ENCODE results near the gene GPR155.
"Not testable (repeated sequence)": the region's sequence is repeated elsewhere in the genome, so short reads cannot be mapped to it uniquely, and the experiment has no call there.

Gene GPR155

GRCh38 chr2:174428214-174428613, 58.6 kb downstream of the GPR155 start:
- no peak overlapping the region for H3K27ac Mint-ChIP-seq
- H3K4me3 Mint-ChIP-seq = no peak overlapping the region
- ATAC-seq (no peak), DNase-seq (ENCODE audit: low spot score in 2 of 2) (no peak)
- H3K36me3 Mint-ChIP-seq = no peaks in the 10 kb centered on the region
- no peaks in the 10 kb centered on the region for H3K9me3 Mint-ChIP-seq
- H3K4me1 Mint-ChIP-seq = no peaks in the 10 kb centered on the region

GRCh38 chr2:174412256-174412655, 74.6 kb downstream of the GPR155 start:
- no peak overlapping the region for H3K27ac Mint-ChIP-seq
- DNase-seq (ENCODE audit: low spot score in 2 of 2) (no peak), ATAC-seq (no peak)
- H3K9me3 Mint-ChIP-seq = no peaks in the 10 kb centered on the region
- H3K4me1 Mint-ChIP-seq = no peaks in the 10 kb centered on the region
- peaks cover 7% of the 10 kb centered on the region for H3K36me3 Mint-ChIP-seq
- H3K4me3 Mint-ChIP-seq = no peak overlapping the region

GRCh38 chr2:174410039-174410438, 76.8 kb downstream of the GPR155 start:
- peak overlapping the region; percentile 45 for H3K27ac Mint-ChIP-seq
- not testable (repeated sequence) for H3K9me3 Mint-ChIP-seq; DNase-seq (ENCODE audit: low spot score in 2 of 2); H3K36me3 Mint-ChIP-seq; ATAC-seq; H3K4me3 Mint-ChIP-seq; H3K4me1 Mint-ChIP-seq

- no peak overlapping the region for H3K4me3 Mint-ChIP-seq
- no peaks in the 10 kb centered on the region for H3K9me3 Mint-ChIP-seq
- H3K4me1 Mint-ChIP-seq = no peaks in the 10 kb centered on the region
- ATAC-seq = no peak
- H3K27ac Mint-ChIP-seq = no peak overlapping the region
- no peak for DNase-seq (ENCODE audit: low spot score in 2 of 2)
- peaks cover 33% of the 10 kb centered on the region for H3K36me3 Mint-ChIP-seq
Observed at GRCh38 chr2:174403628-174404027, 83.2 kb downstream of the GPR155 start.

GRCh38 chr2:174400853-174401252, 86.0 kb downstream of the GPR155 start:
- DNase-seq (ENCODE audit: low spot score in 2 of 2) = no peak
- H3K4me1 Mint-ChIP-seq = no peaks in the 10 kb centered on the region

GRCh38 chr2:174399171-174399570, 87.7 kb downstream of the GPR155 start:
- Mint-ChIP-seq H3K4me3 (no peak overlapping the region), H3K4me1 (peaks cover 5% of the 10 kb centered on the region), H3K36me3 (peaks cover 32% of the 10 kb centered on the region), H3K9me3 (no peaks in the 10 kb centered on the region), H3K27ac (no peak overlapping the region)
- DNase-seq (ENCODE audit: low spot score in 2 of 2) (no peak), ATAC-seq (no peak)

More at GRCh38 chr2:174400853-174401252, 86.0 kb downstream of the GPR155 start:
- Mint-ChIP-seq H3K27ac (no peak overlapping the region), H3K9me3 (no peaks in the 10 kb centered on the region), H3K4me3 (no peak overlapping the region), H3K36me3 (peaks cover 33% of the 10 kb centered on the region)
- ATAC-seq = no peak

GRCh38 chr2:174397773-174398172, 89.1 kb downstream of the GPR155 start:
- Mint-ChIP-seq H3K4me1 (peaks cover 14% of the 10 kb centered on the region), H3K36me3 (peaks cover 18% of the 10 kb centered on the region), H3K9me3 (no peaks in the 10 kb centered on the region), H3K27ac (no peak overlapping the region), H3K4me3 (no peak overlapping the region)
- DNase-seq (ENCODE audit: low spot score in 2 of 2) (no peak), ATAC-seq (no peak)

GRCh38 chr2:174395969-174396630, 90.7 kb downstream of the GPR155 start:
- peaks cover 14% of the 10 kb centered on the region for H3K36me3 Mint-ChIP-seq
- ATAC-seq (peak; percentile 61), DNase-seq (ENCODE audit: low spot score in 2 of 2) (no peak)
- H3K4me1 Mint-ChIP-seq = peaks cover 26% of the 10 kb centered on the region
- no peaks in the 10 kb centered on the region for H3K9me3 Mint-ChIP-seq
- peak overlapping the region; percentile 98 for H3K27ac Mint-ChIP-seq
- H3K4me3 Mint-ChIP-seq = peak overlapping the region; percentile 95

- DNase-seq (ENCODE audit: low spot score in 2 of 2) = peak; percentile 50 to 82
- H3K27ac Mint-ChIP-seq = peak within 1 kb of the TSS; percentile 98
- peaks cover 14% of the 10 kb centered on the region for H3K36me3 Mint-ChIP-seq
- ATAC-seq = peak; percentile 93
- peaks cover 29% of the 10 kb centered on the region for H3K4me1 Mint-ChIP-seq
- H3K9me3 Mint-ChIP-seq = no peaks in the 10 kb centered on the region
- H3K4me3 Mint-ChIP-seq = peak within 1 kb of the TSS; percentile 95
Observed at GRCh38 chr2:174395284-174395968, 91.4 kb downstream of the GPR155 start, which contains the start of gene SCRN3. TSS of gene SCRN3 (plus strand) at chr2:174395730. CDS start at chr2:174398284, 2,554 bp downstream.

GRCh38 chr2:174392706-174393105, 94.1 kb downstream of the GPR155 start:
- Mint-ChIP-seq H3K36me3 (peaks cover 26% of the 10 kb centered on the region), H3K9me3 (no peaks in the 10 kb centered on the region), H3K27ac (no peak overlapping the region), H3K4me1 (peaks cover 46% of the 10 kb centered on the region), H3K4me3 (no peak overlapping the region)
- ATAC-seq (no peak), DNase-seq (ENCODE audit: low spot score in 2 of 2) (no peak)

GRCh38 chr2:174390303-174390702, 96.5 kb downstream of the GPR155 start:
- H3K4me3 Mint-ChIP-seq; H3K27ac Mint-ChIP-seq; H3K9me3 Mint-ChIP-seq; ATAC-seq; DNase-seq (ENCODE audit: low spot score in 2 of 2): not testable (repeated sequence)
- peaks cover 50% of the 10 kb centered on the region for H3K4me1 Mint-ChIP-seq
- peaks cover 50% of the 10 kb centered on the region for H3K36me3 Mint-ChIP-seq

GRCh38 chr2:174389542-174389941, 97.3 kb downstream of the GPR155 start:
- Mint-ChIP-seq H3K4me3 (no peak overlapping the region), H3K4me1 (peaks cover 51% of the 10 kb centered on the region), H3K36me3 (peaks cover 58% of the 10 kb centered on the region), H3K9me3 (no peaks in the 10 kb centered on the region), H3K27ac (no peak overlapping the region)
- DNase-seq (ENCODE audit: low spot score in 2 of 2) (no peak), ATAC-seq (no peak)

GRCh38 chr2:174388706-174389105, 98.1 kb downstream of the GPR155 start:
- not testable (repeated sequence) for ATAC-seq; H3K27ac Mint-ChIP-seq; H3K4me3 Mint-ChIP-seq; DNase-seq (ENCODE audit: low spot score in 2 of 2); H3K9me3 Mint-ChIP-seq
- peaks cover 66% of the 10 kb centered on the region for H3K36me3 Mint-ChIP-seq
- H3K4me1 Mint-ChIP-seq = peaks cover 43% of the 10 kb centered on the region

- DNase-seq (ENCODE audit: low spot score in 2 of 2) = no peak
- Mint-ChIP-seq H3K36me3 (peaks cover 92% of the 10 kb centered on the region), H3K9me3 (no peaks in the 10 kb centered on the region), H3K4me1 (peaks cover 28% of the 10 kb centered on the region), H3K27ac (no peak overlapping the region), H3K4me3 (no peak overlapping the region)
- ATAC-seq = no peak
Observed at GRCh38 chr2:174385201-174385600, 101.6 kb downstream of the GPR155 start.

- no peak for DNase-seq (ENCODE audit: low spot score in 2 of 2)
- Mint-ChIP-seq H3K4me3 (no peak overlapping the region), H3K4me1 (peaks cover 15% of the 10 kb centered on the region), H3K36me3 (peaks cover 96% of the 10 kb centered on the region), H3K27ac (no peak overlapping the region), H3K9me3 (no peaks in the 10 kb centered on the region)
- no peak for ATAC-seq
Observed at GRCh38 chr2:174383796-174384195, 103.0 kb downstream of the GPR155 start.
